ENCODE results near the gene NPFFR2. TPM values are rescaled to one million over a fixed set of nuclear protein-coding genes. Genes with fewer than 3 reads are reported as not detected.

Gene NPFFR2
- total RNA-seq, 6 experiments from 2014 or later = not detected

DNA sequence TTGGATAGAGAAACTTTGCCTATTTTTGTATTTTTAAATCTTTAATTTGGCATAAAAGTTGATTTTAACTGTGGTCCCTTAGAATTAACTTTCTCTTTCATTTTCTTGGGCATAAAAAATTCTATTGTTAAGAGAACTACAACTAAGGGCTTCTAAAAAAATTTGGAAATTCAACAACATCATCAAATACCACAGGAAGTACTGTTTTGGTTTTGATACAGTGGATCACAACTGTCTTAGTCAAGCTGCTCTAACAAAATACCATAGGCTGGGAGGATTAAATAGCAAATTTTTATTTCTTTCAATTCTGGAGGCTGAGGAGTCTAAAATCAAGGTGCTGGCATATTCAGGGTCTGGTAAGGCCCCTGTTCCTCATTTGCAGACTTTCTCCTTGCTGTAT lies 19.9 kb upstream of the NPFFR2 start:
- peaks cover 28% of the 10 kb centered on the region for H3K9me3 Mint-ChIP-seq
- no peaks in the 10 kb centered on the region for H3K27me3 Mint-ChIP-seq (ENCODE audit: insufficient read depth)
- DNase-seq = no peak
- TF ChIP-seq, protein P1, sequence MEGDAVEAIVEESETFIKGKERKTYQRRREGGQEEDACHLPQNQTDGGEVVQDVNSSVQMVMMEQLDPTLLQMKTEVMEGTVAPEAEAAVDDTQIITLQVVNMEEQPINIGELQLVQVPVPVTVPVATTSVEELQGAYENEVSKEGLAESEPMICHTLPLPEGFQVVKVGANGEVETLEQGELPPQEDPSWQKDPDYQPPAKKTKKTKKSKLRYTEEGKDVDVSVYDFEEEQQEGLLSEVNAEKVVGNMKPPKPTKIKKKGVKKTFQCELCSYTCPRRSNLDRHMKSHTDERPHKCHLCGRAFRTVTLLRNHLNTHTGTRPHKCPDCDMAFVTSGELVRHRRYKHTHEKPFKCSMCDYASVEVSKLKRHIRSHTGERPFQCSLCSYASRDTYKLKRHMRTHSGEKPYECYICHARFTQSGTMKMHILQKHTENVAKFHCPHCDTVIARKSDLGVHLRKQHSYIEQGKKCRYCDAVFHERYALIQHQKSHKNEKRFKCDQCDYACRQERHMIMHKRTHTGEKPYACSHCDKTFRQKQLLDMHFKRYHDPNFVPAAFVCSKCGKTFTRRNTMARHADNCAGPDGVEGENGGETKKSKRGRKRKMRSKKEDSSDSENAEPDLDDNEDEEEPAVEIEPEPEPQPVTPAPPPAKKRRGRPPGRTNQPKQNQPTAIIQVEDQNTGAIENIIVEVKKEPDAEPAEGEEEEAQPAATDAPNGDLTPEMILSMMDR (IDR thresholded peaks at IDR 0.05) = no peak
- H3K36me3 Mint-ChIP-seq (ENCODE audit: low read depth) = no peaks in the 10 kb centered on the region
- no peak overlapping the region for H3K4me3 Mint-ChIP-seq
- H3K27ac Mint-ChIP-seq = no peak overlapping the region
- H3K4me1 Mint-ChIP-seq (ENCODE audit: low read depth) = no peaks in the 10 kb centered on the region

- Mint-ChIP-seq H3K27ac (no peak overlapping the region), H3K4me1 (ENCODE audit: low read depth) (no peaks in the 10 kb centered on the region), H3K9me3 (peaks cover 19% of the 10 kb centered on the region), H3K27me3 (ENCODE audit: insufficient read depth) (no peaks in the 10 kb centered on the region), H3K4me3 (no peak overlapping the region), H3K36me3 (ENCODE audit: low read depth) (no peaks in the 10 kb centered on the region)
- no peak for DNase-seq
- TF ChIP-seq, protein P1 (IDR thresholded peaks at IDR 0.05) = no peak
Observed at GRCh38 chr4:72016011-72016410, 15.8 kb upstream of the NPFFR2 start.

DNA sequence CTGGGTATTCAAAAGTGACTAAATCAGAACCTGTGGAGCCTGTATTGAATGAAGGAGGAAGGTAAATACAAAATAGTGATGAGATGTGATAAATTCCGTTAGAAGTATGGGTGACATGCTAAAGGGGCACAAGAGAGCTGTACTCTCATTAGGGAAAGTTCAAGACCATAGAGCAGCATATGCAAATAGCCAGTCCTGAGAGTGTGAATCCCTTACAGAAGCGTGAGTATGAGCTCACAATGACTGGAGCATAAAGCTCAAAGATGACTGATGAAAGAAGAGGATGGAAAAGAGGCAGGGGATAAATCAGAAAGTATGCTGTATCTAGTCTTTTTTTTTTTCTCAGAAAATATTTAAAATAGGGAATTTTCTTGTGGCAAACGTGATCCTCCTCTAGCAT lies 12.1 kb upstream of the NPFFR2 start:
- TF ChIP-seq, protein P1 (IDR thresholded peaks at IDR 0.05) = no peak
- DNase-seq = no peak
- Mint-ChIP-seq H3K9me3 (peaks cover 2% of the 10 kb centered on the region; the same call in 1 of the 2 replicates), H3K4me1 (ENCODE audit: low read depth) (no peaks in the 10 kb centered on the region), H3K4me3 (no peak overlapping the region), H3K27ac (no peak overlapping the region), H3K27me3 (ENCODE audit: insufficient read depth) (no peaks in the 10 kb centered on the region), H3K36me3 (ENCODE audit: low read depth) (no peaks in the 10 kb centered on the region)

- Mint-ChIP-seq H3K36me3 (ENCODE audit: low read depth) (no peaks in the 10 kb centered on the region), H3K27me3 (ENCODE audit: insufficient read depth) (no peaks in the 10 kb centered on the region), H3K9me3 (peaks cover 9% of the 10 kb centered on the region), H3K4me3 (no peak overlapping the region), H3K27ac (no peak overlapping the region), H3K4me1 (ENCODE audit: low read depth) (no peaks in the 10 kb centered on the region)
- DNase-seq = no peak
- TF ChIP-seq, protein P1 (IDR thresholded peaks at IDR 0.05) = no peak
Observed at GRCh38 chr4:72022553-72022952, 9.2 kb upstream of the NPFFR2 start.

- TF ChIP-seq, protein P1 (IDR thresholded peaks at IDR 0.05) = no peak
- Mint-ChIP-seq H3K4me3 (no peak overlapping the region), H3K9me3 (peaks cover 25% of the 10 kb centered on the region), H3K36me3 (ENCODE audit: low read depth) (no peaks in the 10 kb centered on the region), H3K27me3 (ENCODE audit: insufficient read depth) (no peaks in the 10 kb centered on the region), H3K27ac (no peak overlapping the region), H3K4me1 (ENCODE audit: low read depth) (no peaks in the 10 kb centered on the region)
- no peak for DNase-seq
Observed at GRCh38 chr4:72055566-72055965, 23.8 kb downstream of the NPFFR2 start.

- Mint-ChIP-seq H3K4me3 (no peak overlapping the region), H3K9me3 (peaks cover 27% of the 10 kb centered on the region), H3K4me1 (ENCODE audit: low read depth) (no peaks in the 10 kb centered on the region), H3K36me3 (ENCODE audit: low read depth) (no peaks in the 10 kb centered on the region), H3K27ac (no peak overlapping the region), H3K27me3 (ENCODE audit: insufficient read depth) (no peaks in the 10 kb centered on the region)
- TF ChIP-seq, protein P1 (IDR thresholded peaks at IDR 0.05) = no peak
- no peak for DNase-seq
Observed at GRCh38 chr4:72063726-72064125, 31.9 kb downstream of the NPFFR2 start.
